GM21529 (cell line): ENCODE data around the gene RPS8.
"Not testable (repeated sequence)": the region's sequence is repeated elsewhere in the genome, so short reads cannot be mapped to it uniquely, and the experiment has no call there.

Source experiments
- ATAC-seq: cut with Tn5 transposase; IDR thresholded peaks from one replicate; pipeline ENCODE4 v1.9.1; 2021; ENCODE audit not compliant: unreplicated experiment

The RPS8 gene

DNA sequence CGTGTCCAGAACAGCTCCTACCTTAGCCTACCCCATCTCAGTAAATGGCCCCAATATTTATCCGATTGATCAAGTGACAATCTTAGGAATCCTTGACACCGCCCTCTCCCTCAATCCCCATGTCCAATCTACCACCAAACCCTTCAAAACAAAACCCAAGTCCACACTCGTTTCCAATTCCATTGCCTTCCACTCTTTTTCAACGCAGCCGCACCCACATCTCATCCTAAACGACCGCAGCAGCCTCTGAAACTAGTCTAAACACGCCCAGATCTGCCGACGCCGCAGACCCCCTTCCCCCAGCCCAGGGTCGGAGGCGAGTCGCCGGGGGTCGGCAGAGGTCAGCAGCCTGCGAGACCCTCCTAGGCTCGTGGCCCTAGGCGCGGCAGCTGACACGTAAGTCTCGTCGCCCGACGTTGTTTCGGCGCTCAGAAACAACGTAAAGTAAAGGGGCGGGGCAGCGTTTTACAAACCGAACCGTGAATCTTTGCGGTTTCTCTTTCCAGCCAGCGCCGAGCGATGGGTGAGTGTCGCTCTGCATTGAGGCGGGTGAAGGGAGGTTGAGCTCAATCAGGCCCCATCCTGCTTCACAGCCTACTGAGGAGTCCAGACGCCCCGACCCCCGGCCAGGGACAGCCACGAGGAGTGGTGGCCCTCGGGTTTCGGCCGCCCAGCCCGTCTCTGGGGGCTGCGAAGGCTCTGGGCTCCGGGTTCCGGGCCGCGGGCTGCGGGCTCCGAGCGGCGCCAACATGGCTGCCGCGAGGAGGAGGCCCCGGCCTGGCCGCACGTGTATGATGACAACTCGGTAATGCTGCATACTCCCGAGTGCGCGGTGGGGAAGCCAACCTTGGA is at the start of gene RPS8:
Gene RPS8, plus strand, starts transcription at position 463 of the 852 bp plus-strand sequence. Its CDS starts 57 bp downstream, at position 520.
- peak; percentile 84 for ATAC-seq

DNA sequence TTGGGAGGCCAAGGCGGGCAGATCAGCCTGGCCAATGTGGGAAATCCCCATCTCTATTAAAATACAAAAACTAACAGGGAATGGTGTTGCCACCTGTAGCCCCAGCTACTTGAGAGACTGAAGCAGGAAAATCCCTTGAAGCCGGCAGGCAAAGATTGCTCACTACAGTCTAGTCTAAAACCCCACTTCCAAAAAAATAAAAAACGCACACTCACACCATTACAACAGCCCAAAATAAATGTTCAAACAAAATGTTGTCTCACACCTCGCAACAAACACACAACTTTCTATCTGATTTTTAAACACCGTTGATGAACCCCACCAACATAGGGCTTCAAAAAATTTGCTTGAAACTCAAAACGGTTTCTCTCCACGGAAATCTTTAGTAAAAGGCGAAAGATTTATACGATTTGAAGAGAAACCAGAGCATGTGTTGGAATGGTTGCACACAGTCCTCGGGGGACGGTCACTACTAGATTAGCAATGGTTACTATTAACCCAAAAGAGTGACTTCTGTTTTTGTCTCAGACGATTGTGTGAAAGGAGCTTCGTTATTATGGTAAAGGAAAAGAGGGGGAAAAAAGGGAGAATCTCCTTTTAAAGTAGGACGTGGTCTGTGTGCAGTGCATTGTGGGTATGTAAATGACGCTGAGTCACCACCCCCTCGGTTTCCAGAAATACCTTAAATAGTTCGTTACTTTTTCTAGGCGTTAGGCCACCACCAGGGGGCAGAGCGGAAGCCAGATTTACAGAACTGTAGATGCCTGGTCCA is 44.4 kb upstream of the RPS8 start, which contains the start of gene RNU5D-1:
Gene RNU5D-1, minus strand, starts transcription at position 430 of the 772 bp plus-strand sequence.
- peak; percentile 66 for ATAC-seq

DNA sequence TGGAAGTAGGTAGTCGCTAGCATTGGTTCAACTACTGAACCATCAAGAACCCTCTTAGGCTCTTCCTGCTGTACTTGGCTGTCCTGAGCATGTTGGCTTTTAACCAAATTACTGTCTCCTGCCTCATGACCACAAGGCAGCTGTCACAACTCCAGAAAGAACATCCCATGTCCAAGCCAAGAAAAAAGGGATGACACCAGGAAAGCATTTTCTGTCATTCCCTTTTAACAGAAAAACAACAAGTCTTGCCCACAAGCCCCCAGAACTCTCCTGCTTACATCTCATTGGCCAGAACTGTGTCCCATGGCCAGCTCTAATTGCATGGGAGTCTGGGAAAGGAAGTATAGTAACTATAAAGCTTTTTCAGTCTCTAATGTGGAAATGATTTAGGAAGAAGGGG is 42.0 kb upstream of the RPS8 start:
- ATAC-seq: no peak

DNA sequence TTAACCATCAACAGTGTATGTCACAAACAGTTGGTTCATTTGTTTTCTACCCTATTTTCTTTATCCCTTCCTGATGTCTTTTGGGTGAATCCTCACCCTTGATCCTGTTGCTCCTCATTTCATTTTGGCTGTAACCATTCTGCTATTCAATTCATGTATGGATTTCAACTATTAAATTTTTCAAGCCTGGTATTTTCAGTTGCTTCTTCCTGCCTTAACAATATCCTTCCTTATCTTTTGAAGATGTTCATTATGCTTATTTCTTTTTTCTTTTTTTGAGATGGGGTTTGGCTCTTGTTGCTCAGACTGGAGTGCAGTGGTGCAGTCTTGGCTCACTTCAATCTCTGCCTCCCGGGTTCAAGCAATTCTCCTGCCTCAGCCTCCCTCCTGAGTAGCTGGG is 41.6 kb upstream of the RPS8 start:
- ATAC-seq: no peak

DNA sequence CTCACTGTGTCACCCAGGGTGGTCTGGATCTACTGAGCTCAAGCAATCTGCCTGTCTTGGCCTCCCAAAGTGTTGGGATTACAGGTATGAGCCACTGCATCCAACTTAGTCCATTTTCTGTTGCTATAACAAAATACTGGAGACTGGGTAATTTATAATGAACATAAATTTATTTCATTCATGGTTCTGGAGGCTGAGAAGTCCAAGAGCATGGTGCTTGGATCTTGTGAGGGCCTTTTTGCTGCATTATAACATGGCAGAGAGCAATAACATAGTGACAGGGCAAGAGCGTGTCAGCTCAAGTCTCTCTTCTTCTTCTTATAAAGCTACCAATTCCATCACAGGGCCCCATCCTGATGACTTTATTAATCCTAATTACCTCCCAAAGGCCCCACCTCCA is 39.3 kb upstream of the RPS8 start:
- ATAC-seq: no peak

DNA sequence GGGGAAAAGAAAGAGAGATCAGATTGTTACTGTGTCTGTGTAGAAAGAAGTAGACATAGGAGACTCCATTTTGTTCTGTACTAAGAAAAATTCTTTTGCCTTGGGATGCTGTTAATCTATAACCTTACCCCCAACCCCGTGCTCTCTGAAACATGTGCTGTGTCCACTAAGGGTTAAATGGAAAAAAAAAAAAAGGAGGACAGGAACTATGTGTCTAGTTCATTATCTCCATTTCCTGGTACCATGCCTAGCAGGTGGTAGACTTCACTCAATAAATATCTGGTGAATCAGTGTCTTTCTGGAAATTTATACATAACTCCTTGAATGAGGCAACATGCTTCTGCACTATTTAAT is 36.4 kb upstream of the RPS8 start:
- not testable (repeated sequence) for ATAC-seq

DNA sequence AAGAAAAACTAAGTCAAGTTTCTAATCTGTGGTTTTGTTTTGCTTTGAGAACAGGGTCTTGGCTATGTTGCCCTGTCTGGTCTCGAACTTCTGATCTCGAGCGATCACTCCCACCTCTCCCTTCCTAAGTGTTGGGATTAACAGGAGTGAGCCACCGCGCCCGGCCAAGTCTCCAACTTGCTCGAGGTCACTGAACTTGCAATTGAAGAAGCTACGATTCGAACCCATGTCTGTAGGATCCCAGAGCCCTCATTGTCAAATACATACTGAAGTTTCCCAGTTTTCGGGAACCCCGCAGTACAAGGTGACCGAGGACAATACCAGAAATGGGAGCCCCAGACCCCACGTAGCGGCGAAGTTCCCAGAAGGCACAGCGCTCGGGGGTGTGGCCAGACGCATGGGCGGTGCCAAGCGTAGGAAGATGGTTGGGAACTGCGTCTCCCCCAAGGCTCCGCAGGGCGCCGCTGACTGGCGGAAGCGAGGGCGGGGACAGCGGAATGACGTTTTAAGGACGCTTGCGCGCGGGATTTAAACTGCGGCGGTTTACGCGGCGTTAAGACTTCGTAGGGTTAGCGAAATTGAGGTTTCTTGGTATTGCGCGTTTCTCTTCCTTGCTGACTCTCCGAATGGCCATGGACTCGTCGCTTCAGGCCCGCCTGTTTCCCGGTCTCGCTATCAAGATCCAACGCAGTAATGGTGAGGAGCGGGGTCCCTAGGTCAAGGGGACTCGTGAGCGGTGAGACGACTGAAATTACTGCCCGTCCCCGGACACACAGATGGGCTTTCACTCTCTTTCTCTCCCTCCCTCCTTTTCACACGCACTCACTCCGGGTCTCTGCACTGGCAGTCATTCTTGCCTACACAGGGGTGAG is 35.8 kb upstream of the RPS8 start, which contains the start of gene KIF2C:
Gene KIF2C, plus strand, starts transcription at position 531 of the 872 bp plus-strand sequence. Its CDS starts 96 bp downstream, at position 627.
- peak; percentile 98 for ATAC-seq

DNA sequence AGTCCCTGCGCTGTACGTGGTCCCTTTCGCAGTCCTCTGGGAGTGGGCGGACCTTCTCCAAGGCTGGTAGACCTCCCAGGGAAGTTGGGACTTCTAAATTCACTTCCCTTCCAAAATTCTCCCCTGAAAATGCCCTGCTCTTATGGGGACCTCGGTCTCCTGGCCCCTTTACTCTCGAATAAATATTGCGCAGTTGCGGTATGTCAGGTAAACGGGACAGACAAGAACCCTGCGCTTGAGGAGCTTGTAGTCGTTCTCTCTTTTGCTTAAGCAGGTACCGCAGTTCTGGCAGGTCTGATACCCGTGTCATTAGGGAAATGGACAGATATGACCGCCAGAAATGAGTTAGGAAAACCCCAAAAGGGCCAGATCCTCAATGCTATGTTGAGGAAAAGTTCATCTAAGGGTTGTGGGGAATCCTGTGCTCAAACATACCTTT is 35.1 kb upstream of the RPS8 start:
- no peak for ATAC-seq

DNA sequence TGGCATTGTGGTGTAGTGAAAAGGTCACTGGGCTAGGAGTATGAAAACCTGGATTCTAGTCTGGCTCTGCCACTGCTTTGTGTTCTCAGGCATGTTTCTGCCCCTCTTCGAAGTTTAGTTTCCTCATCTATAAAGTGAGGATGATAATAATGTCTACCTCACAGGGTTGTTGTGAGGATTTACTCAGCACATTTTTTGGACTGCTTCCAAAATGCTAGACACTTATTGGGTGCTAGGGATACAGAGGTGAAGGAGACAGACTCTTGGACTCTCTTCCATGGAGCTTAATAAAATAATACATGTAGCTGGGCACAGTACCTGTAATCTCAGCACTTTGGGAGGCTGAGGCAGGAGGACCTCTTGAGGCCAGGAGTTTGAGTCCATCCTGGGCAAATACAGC is 32.1 kb upstream of the RPS8 start:
- no peak for ATAC-seq

DNA sequence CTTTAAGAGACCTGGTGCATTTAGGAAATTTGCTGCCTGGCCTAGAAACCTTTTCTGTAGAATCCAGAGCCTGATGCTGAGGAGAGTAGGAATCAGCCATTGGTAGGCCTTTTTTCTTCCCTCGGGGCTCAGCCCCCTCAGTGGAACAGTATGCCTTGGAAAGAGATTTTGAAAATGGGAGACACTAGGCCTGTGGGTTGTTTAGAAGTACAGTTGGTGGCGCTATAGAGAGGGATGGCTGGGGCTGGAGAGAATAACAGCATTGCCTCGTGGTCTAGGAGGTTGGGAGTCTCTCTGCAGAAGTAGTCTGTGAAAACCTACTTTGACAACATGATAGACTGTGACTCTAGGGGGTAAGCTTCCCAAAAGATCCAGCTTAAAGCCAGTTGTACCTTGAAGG is 27.5 kb upstream of the RPS8 start:
- ATAC-seq: no peak

DNA sequence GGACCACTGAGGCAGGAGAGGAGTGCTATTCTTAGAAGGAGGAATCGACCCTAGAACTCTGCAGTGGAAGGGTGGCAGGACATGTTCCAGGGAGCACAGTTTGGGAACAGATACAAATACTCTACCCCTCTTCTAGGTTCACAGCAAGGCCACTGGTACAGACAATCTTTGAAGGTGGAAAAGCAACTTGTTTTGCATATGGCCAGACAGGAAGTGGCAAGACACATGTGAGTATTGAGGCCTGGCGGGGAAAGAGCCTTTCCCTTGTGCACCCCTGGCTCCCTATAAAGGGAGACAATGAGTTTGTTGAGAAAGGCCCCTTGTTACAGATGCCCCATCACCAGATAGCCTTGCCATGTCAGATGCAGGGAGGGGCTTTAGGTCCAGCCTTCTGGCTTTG is 17.9 kb upstream of the RPS8 start:
- ATAC-seq: peak; percentile 48

DNA sequence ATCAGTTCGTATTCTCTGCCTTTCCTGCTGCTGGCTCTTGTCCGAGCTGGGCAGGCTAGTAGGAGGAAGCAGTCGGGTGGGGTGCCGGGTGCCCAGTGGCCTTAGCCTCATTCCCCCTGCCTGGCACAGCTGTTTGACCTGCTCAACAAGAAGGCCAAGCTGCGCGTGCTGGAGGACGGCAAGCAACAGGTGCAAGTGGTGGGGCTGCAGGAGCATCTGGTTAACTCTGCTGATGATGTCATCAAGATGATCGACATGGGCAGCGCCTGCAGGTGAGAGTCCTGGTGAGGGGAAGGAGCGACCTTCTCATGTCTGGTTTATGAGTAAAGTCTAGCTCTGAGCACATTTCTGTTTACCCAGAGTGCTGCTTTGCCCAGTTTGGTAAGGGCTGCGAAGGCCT is 16.3 kb upstream of the RPS8 start:
- ATAC-seq: no peak

DNA sequence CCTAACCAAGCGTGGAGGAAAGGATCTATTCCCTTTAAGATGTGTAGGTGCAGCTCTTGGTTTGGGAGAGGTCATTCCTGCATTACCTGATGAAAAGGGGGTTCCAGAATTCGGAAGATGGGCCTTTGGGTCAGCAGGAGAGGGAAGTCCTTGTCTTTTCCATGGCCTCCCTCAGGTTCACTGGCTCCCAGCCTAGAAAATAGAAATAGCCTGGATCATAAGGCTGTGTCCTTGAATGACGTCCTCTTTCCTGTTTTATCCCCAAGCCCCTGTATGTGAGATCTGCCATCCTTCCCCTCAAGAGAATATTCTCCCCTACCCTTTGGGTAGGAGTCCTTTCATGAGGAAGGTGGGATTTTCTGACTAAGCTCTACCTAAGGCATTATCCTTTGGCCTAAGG is 14.5 kb upstream of the RPS8 start:
- no peak for ATAC-seq

DNA sequence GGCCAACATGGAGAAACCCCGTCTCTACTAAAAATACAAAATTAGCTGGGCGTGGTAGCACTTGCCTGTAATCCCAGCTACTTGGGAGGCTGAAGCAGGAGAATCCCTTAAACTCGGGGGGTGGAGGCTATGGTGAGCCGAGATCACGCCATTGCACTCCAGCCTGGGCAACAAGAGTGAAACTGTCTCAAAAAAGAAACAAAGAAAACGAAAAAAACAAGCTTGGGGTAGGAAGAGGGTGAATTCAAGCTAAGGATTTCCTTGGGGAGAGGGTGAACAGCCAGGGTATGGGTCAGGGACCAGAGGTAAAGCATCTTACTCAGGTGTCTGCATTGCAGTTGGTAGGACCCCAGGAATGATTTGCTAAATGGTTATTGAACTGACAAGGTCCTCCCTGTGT is 8.9 kb upstream of the RPS8 start:
- ATAC-seq: not testable (repeated sequence)

DNA sequence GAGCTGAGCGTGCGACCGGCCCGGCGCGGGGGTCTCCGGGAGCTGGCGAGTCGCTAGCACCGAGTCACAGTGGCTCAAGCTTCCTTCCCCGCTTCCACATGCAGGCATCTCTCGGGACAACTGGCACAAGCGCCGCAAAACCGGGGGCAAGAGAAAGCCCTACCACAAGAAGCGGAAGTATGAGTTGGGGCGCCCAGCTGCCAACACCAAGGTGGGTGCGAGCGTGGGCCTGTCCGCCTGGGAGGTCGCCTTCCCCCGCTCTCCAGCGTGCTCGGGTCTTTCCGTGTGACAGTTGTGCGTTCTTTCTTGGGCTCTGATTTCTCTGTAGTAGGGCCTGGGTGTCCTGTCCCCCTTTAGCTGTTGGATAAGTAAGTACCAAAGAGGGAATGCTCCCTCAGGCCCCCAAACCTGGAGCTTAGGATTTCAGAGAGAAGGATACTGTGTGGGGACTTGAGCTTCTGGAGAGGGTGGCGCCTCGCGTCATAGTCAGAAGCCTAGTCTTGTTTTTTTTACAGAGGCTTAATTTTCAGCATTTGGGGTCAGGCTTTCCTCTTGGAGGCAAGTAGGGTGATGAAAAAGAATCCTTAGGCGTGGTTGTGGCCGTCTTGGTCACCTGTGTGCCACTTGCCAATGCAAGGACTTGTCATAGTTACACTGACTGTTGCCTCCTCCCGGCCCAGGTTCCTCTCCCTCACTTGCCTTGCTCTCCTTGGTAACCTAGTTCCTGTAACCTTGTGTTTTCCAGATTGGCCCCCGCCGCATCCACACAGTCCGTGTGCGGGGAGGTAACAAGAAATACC is 790 bp downstream of the RPS8 start:
- peak; percentile 3 for ATAC-seq

DNA sequence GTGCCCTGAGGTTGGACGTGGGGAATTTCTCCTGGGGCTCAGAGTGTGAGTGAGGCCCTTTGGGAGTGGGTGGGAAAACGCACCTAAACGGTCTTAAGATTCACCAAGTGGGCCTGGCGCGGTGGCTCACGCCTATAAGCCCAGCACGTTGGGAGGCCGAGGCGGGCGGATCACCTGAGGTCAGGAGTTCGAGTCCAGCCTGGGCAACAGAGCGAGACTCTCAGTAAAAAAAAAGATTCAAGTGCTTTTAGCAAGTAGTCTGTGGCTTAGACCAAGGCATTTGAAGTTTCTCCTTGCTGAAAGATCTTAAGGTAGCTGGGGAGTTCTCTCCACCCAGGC is 1.4 kb downstream of the RPS8 start:
- ATAC-seq: no peak

DNA sequence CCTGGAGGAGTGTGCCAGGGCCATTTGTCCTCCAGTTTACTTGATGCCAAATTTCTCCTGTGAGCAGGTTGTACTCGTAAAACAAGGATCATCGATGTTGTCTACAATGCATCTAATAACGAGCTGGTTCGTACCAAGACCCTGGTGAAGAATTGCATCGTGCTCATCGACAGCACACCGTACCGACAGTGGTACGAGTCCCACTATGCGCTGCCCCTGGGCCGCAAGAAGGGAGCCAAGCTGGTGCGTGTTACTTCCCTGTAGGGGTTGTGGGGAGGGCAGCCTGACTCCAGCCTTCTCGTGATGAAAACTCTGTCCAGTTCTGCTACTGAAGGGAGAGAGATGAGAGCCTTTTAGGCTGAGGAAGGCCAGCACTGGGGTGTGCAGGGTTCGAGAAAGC is 2.2 kb downstream of the RPS8 start:
- ATAC-seq: no peak

DNA sequence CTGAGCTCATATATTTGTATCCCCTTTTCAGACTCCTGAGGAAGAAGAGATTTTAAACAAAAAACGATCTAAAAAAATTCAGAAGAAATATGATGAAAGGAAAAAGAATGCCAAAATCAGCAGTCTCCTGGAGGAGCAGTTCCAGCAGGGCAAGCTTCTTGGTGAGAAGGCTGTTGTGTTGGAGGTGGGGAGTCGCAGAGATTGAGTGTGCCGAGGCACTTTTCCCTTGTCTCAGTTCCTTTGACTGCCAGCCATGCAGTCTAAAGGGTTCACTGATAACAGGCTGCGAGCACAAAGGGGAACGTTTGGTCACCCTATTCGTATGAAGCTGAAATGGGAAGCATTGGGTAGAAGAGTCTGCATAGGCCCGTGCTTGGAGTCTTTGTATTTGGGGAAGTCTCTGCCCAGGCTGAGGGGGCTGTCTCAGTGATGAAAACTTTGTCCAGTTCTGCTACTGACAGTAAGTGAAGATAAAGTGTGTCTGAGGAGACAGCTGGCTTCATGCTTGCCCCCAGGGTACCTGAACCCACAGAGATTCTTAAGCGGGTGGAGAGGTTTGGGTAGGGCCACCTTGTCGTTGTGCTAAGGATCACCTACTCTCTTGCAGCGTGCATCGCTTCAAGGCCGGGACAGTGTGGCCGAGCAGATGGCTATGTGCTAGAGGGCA is 2.8 kb downstream of the RPS8 start:
- ATAC-seq: no peak

DNA sequence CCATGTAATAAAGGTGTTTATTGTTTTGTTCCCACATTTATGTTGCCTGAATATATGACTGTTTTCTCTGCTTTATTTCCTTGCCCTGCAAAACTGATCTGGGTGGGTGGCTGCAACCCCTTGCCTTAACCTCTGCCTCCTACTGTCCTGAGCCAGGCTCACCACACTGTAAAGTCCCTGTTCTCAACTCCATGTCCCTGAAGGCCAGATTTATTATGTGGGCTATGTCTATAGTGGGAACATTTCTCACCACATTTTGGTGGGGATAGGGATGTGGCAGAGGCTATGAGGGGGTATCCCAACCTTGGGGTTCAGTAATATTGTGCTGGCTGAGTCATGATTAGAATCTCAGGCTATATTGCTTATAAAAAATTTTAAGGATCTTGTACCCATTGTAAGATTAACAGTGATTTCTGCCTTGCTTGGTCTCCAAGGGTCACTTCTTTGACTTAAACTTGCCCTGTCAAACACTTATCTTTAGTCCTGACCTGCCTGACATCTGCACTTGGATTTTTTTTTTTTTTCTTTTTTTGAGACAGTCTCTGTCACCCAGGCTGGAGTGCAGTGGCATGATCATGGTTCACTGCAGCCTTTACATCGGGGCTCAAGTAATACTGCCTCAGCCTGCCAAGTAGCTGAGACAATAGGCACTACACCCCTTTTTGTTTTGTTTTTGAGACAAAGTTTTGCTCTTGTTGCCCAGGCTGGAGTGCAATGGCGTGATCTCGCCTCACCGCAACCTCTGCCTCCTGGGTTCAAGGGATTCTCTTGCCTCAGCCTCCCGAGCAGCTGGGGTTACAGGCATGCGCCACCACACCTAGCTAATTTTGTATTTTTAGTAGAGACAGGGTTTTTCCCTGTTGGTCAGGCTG is 3.6 kb downstream of the RPS8 start:
- no peak for ATAC-seq
